ENCODE data around the gene TRMT10A.

DNA sequence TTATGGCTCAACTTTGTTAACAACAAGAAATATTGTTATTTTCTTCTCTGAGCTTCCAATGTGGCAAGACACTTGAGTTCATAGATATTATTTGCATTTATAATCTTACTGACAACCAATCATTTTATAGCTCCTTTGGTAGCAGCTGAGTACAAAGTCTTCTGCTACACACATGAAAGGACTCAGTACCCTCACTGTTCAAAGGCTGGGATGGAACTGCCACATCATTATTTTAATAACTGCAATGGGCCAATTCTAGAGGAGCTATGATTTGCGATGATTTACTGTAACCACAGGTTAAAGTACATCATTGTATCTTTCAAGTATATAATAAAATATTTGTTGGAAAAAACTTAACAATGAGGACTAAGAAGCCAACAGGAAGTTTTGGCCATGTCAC is 21.7 kb upstream of the TRMT10A start:
- TF ChIP-seq POLR2AphosphoS5 (IDR thresholded peaks at IDR 0.05; ENCODE audit: low read depth) (no peak), SPI1 (IDR thresholded peaks at IDR 0.05; ENCODE audit: borderline replicate concordance, low read depth) (no peak)
- TF ChIP-seq, protein P1, sequence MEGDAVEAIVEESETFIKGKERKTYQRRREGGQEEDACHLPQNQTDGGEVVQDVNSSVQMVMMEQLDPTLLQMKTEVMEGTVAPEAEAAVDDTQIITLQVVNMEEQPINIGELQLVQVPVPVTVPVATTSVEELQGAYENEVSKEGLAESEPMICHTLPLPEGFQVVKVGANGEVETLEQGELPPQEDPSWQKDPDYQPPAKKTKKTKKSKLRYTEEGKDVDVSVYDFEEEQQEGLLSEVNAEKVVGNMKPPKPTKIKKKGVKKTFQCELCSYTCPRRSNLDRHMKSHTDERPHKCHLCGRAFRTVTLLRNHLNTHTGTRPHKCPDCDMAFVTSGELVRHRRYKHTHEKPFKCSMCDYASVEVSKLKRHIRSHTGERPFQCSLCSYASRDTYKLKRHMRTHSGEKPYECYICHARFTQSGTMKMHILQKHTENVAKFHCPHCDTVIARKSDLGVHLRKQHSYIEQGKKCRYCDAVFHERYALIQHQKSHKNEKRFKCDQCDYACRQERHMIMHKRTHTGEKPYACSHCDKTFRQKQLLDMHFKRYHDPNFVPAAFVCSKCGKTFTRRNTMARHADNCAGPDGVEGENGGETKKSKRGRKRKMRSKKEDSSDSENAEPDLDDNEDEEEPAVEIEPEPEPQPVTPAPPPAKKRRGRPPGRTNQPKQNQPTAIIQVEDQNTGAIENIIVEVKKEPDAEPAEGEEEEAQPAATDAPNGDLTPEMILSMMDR (IDR thresholded peaks at IDR 0.05; ENCODE audit: insufficient read depth, low read length), result no peak
- TF ChIP-seq, protein P2, sequence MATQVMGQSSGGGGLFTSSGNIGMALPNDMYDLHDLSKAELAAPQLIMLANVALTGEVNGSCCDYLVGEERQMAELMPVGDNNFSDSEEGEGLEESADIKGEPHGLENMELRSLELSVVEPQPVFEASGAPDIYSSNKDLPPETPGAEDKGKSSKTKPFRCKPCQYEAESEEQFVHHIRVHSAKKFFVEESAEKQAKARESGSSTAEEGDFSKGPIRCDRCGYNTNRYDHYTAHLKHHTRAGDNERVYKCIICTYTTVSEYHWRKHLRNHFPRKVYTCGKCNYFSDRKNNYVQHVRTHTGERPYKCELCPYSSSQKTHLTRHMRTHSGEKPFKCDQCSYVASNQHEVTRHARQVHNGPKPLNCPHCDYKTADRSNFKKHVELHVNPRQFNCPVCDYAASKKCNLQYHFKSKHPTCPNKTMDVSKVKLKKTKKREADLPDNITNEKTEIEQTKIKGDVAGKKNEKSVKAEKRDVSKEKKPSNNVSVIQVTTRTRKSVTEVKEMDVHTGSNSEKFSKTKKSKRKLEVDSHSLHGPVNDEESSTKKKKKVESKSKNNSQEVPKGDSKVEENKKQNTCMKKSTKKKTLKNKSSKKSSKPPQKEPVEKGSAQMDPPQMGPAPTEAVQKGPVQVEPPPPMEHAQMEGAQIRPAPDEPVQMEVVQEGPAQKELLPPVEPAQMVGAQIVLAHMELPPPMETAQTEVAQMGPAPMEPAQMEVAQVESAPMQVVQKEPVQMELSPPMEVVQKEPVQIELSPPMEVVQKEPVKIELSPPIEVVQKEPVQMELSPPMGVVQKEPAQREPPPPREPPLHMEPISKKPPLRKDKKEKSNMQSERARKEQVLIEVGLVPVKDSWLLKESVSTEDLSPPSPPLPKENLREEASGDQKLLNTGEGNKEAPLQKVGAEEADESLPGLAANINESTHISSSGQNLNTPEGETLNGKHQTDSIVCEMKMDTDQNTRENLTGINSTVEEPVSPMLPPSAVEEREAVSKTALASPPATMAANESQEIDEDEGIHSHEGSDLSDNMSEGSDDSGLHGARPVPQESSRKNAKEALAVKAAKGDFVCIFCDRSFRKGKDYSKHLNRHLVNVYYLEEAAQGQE (IDR thresholded peaks at IDR 0.05; ENCODE audit: insufficient replicate concordance, low read depth), result no peak

Measured in HL-60 (cell line).